Measurements from ENCODE around the gene CHKA.

The CHKA gene

DNA sequence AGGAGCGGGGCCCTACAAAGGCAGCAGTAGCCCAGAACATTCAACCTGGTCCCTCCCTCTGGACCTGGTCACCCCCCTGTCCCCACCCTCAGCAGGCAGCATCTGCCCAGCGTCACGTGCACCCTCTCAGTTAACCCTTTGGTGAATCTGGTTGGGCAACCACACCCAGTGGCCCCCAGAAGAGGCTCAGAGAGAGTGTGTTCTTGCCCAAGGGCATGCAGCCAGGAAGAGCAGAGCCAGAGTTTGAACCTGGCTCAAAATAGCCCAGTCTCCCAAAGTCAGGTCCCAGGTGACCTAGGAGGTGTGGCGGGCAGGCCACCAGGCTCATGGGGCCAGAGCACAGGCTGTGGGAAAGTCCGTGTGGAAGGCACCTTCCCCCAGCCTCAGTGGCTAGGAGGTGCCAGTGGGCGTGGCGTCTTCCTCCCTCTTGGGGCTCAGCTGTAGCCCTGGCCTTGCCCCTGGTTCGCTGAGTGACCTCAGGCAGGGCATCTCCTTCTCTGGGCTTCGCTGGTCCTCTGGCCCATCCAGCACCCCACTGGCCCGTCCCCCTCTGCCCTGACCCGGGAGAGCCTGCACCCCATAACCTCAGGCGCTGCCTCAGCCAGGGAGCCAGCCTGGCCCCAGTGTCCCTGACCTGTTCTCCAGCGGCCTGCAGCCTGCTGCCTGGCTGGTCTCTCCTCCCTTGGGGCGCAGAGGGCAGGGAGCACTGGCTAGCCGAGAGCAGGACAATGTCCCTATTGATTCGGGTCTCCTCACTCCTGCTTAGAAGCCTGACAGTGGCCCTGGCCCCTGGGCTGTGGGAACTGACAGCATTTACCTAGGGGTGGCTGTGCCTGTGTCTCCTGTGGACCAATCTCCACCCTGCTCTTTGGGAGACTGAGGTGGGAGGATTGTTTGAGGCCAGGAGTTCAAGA is 104.0 kb downstream of the CHKA start:
- TF ChIP-seq TAF1 (IDR thresholded peaks at IDR 0.05; ENCODE audit: borderline replicate concordance, insufficient read depth, low read length) (no peak), SIN3A (IDR thresholded peaks at IDR 0.05; ENCODE audit: borderline replicate concordance, insufficient read depth, low read length) (no peak), FOXP2 (optimal IDR thresholded peaks at IDR 0.05; ENCODE audit: borderline replicate concordance, extremely low read depth, extremely low read length, insufficient read depth) (no peak), POLR2AphosphoS5 (IDR thresholded peaks at IDR 0.05; ENCODE audit: low read depth, low read length) (no peak)
- TF ChIP-seq, protein P1, sequence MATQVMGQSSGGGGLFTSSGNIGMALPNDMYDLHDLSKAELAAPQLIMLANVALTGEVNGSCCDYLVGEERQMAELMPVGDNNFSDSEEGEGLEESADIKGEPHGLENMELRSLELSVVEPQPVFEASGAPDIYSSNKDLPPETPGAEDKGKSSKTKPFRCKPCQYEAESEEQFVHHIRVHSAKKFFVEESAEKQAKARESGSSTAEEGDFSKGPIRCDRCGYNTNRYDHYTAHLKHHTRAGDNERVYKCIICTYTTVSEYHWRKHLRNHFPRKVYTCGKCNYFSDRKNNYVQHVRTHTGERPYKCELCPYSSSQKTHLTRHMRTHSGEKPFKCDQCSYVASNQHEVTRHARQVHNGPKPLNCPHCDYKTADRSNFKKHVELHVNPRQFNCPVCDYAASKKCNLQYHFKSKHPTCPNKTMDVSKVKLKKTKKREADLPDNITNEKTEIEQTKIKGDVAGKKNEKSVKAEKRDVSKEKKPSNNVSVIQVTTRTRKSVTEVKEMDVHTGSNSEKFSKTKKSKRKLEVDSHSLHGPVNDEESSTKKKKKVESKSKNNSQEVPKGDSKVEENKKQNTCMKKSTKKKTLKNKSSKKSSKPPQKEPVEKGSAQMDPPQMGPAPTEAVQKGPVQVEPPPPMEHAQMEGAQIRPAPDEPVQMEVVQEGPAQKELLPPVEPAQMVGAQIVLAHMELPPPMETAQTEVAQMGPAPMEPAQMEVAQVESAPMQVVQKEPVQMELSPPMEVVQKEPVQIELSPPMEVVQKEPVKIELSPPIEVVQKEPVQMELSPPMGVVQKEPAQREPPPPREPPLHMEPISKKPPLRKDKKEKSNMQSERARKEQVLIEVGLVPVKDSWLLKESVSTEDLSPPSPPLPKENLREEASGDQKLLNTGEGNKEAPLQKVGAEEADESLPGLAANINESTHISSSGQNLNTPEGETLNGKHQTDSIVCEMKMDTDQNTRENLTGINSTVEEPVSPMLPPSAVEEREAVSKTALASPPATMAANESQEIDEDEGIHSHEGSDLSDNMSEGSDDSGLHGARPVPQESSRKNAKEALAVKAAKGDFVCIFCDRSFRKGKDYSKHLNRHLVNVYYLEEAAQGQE (IDR thresholded peaks at IDR 0.05; ENCODE audit: insufficient read depth in 1 of 2, low read depth in 2 of 2, low read length in 2 of 2), result no peak

- TF ChIP-seq POLR2AphosphoS5 (IDR thresholded peaks at IDR 0.05; ENCODE audit: low read depth, low read length), result no peak
- no peak for TF ChIP-seq TAF1 (IDR thresholded peaks at IDR 0.05; ENCODE audit: borderline replicate concordance, insufficient read depth, low read length)
- no peak for TF ChIP-seq FOXP2 (optimal IDR thresholded peaks at IDR 0.05; ENCODE audit: borderline replicate concordance, extremely low read depth, extremely low read length, insufficient read depth)
- TF ChIP-seq, protein P1 (IDR thresholded peaks at IDR 0.05; ENCODE audit: insufficient read depth in 1 of 2, low read depth in 2 of 2, low read length in 2 of 2), result no peak
- no peak for TF ChIP-seq SIN3A (IDR thresholded peaks at IDR 0.05; ENCODE audit: borderline replicate concordance, insufficient read depth, low read length)
Observed at GRCh38 chr11:68016161-68016903, 104.9 kb downstream of the CHKA start.

- TF ChIP-seq, protein P1 (IDR thresholded peaks at IDR 0.05; ENCODE audit: insufficient read depth in 1 of 2, low read depth in 2 of 2, low read length in 2 of 2), result no peak
Observed at GRCh38 chr11:68015467-68015866, 105.7 kb downstream of the CHKA start.

- TF ChIP-seq FOXP2 (optimal IDR thresholded peaks at IDR 0.05; ENCODE audit: borderline replicate concordance, extremely low read depth, extremely low read length, insufficient read depth), result no peak
- TF ChIP-seq POLR2AphosphoS5 (IDR thresholded peaks at IDR 0.05; ENCODE audit: low read depth, low read length), result no peak
- TF ChIP-seq TAF1 (IDR thresholded peaks at IDR 0.05; ENCODE audit: borderline replicate concordance, insufficient read depth, low read length), result no peak
- TF ChIP-seq, protein P1 (IDR thresholded peaks at IDR 0.05; ENCODE audit: insufficient read depth in 1 of 2, low read depth in 2 of 2, low read length in 2 of 2), result no peak
- TF ChIP-seq SIN3A (IDR thresholded peaks at IDR 0.05; ENCODE audit: borderline replicate concordance, insufficient read depth, low read length), result no peak
Observed at GRCh38 chr11:68014947-68015447, 106.2 kb downstream of the CHKA start.
